H1 (cell line): ENCODE data around the gene YPEL2.

Source experiments
- JUN ChIP-seq: IDR thresholded peaks from 2 replicates; pipeline ENCODE4 v1.6.1; 2011; ENCODE audit warnings: low read depth, mild to moderate bottlenecking, improper control_type of control experiment, low read length
- TF ChIP-seq, protein P1 (sequence below), 3 experiments: IDR thresholded peaks; 1 replicate in 2 of 3; 2 replicates in 1 of 3; pipeline versions ENCODE4 v1.5.1 to v1.6.1; 2011; ENCODE audit warnings: low read length in 3 of 3, mild to moderate bottlenecking in 3 of 3, inconsistent platforms in 2 of 3, low read depth in 1 of 3, moderate library complexity in 1 of 3; ENCODE audit not compliant: insufficient read depth in 1 of 3; ENCODE audit errors: control extremely low read depth in 1 of 3
- TF ChIP-seq, protein P2 (sequence below): IDR thresholded peaks from 2 replicates; pipeline ENCODE4 v1.6.1; 2011; ENCODE audit warnings: low read length, improper control_type of control experiment

DNA sequence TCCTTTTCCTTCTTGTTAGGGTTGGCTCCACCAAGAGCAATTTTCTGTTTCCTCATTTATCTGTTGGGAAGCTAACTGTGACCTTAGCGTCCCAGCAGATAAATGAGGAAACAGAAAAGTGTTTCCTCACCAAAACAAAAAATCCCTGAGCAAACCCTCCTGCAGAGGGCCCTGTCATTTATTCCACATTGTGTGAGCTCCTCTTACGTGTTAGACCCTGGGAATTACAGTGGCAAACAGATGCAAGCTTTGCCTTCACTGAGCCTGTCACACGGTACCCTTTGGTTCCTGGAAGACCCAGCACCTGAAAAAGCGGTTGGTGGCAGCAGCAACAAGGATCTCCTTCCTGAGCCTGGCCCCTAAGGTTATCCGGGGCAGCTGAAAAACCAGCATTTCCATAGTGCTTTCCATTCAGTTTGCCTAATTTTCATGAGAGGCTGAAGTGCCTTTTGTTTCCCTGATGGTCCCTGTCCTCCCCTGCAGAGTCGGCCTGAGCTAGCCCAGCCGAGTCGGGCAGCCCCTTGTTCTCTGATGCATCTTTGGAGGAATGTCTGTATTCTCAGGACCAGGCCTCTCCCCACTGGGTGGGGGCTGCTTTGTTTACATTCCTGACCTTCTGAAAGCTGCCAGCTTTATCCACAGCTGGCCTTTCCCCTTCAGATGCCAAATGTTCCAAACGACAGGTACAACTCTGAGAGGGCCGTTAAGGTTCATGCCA lies 34.7 kb downstream of the YPEL2 start:
- TF ChIP-seq, protein P1, sequence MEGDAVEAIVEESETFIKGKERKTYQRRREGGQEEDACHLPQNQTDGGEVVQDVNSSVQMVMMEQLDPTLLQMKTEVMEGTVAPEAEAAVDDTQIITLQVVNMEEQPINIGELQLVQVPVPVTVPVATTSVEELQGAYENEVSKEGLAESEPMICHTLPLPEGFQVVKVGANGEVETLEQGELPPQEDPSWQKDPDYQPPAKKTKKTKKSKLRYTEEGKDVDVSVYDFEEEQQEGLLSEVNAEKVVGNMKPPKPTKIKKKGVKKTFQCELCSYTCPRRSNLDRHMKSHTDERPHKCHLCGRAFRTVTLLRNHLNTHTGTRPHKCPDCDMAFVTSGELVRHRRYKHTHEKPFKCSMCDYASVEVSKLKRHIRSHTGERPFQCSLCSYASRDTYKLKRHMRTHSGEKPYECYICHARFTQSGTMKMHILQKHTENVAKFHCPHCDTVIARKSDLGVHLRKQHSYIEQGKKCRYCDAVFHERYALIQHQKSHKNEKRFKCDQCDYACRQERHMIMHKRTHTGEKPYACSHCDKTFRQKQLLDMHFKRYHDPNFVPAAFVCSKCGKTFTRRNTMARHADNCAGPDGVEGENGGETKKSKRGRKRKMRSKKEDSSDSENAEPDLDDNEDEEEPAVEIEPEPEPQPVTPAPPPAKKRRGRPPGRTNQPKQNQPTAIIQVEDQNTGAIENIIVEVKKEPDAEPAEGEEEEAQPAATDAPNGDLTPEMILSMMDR (IDR thresholded peaks at IDR 0.05; ENCODE audit: control extremely low read depth in 1 of 3, insufficient read depth in 1 of 3, low read depth in 1 of 3, low read length in 3 of 3): peak in 1 of 3 experiments; percentile 6; a peak in 1 of 4 replicates
- TF ChIP-seq JUN: no peak
- TF ChIP-seq, protein P2, sequence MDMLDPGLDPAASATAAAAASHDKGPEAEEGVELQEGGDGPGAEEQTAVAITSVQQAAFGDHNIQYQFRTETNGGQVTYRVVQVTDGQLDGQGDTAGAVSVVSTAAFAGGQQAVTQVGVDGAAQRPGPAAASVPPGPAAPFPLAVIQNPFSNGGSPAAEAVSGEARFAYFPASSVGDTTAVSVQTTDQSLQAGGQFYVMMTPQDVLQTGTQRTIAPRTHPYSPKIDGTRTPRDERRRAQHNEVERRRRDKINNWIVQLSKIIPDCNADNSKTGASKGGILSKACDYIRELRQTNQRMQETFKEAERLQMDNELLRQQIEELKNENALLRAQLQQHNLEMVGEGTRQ: no peak
